GM23338 (cell line): Measurements from ENCODE around the gene RBM44. TPM values are rescaled to one million over a fixed set of nuclear protein-coding genes. Genes with fewer than 3 reads are reported as not detected.

ENCODE experiments used
- ATAC-seq: fragments of 200-7000 bp; cut with Tn5 transposase; 3 replicates; pipeline ENCODE4 v1.9.1; 2020
- DNase-seq: peaks from one replicate; pipeline ENCODE4 v3.0.0-alpha.2; 2015; ENCODE audit warnings: low spot score
- H2AFZ ChIP-seq: fragments of 200-600 bp; sonication (generic); 2 replicates; pipeline ENCODE4 v1.8.0; 2016; ENCODE audit warnings: antibody characterized with exemption, mild to moderate bottlenecking, moderate library complexity
- H3F3A ChIP-seq: fragments of 200-600 bp; sonication (generic); replicated peaks from 2 replicates; pipeline ENCODE4 v1.8.0; 2017; ENCODE audit warnings: antibody characterized with exemption, mixed run types, low read depth
- H3K27ac ChIP-seq: fragments of 200-600 bp; sonication (generic); 2 replicates; pipeline ENCODE4 v1.6.1; 2016; ENCODE audit warnings: low read depth
- H3K27me3 ChIP-seq: fragments of 200-600 bp; sonication (generic); 2 replicates; pipeline ENCODE4 v1.8.0; 2016; ENCODE audit warnings: mild to moderate bottlenecking, mixed run types, moderate library complexity; ENCODE audit not compliant: insufficient read depth
- H3K36me3 ChIP-seq: fragments of 200-600 bp; sonication (generic); 2 replicates; pipeline ENCODE4 v1.8.0; 2016; ENCODE audit warnings: mild to moderate bottlenecking; ENCODE audit not compliant: insufficient read depth
- H3K4me1 ChIP-seq: fragments of 200-600 bp; sonication (generic); 2 replicates; pipeline ENCODE4 v1.8.0; 2016; ENCODE audit warnings: mild to moderate bottlenecking, moderate library complexity; ENCODE audit not compliant: insufficient read depth
- H3K4me2 ChIP-seq: fragments of 200-600 bp; sonication (generic); 2 replicates; pipeline ENCODE4 v1.7.1; 2017; ENCODE audit warnings: mixed run types
- H3K4me3 ChIP-seq: fragments of 200-600 bp; sonication (generic); 2 replicates; pipeline ENCODE4 v1.6.1; 2016; ENCODE audit warnings: mixed run types
- H3K79me2 ChIP-seq: fragments of 200-600 bp; sonication (generic); replicated peaks from 2 replicates; pipeline ENCODE4 v1.8.0; 2017; ENCODE audit warnings: mild to moderate bottlenecking; ENCODE audit not compliant: insufficient read depth
- H3K9me2 ChIP-seq: fragments of 200-600 bp; sonication (generic); 2 replicates; pipeline ENCODE4 v1.8.0; 2017; ENCODE audit not compliant: insufficient read depth
- H4K20me1 ChIP-seq: fragments of 200-600 bp; sonication (generic); replicated peaks from 2 replicates; pipeline ENCODE4 v1.8.0; 2017; ENCODE audit warnings: mild to moderate bottlenecking; ENCODE audit not compliant: insufficient read depth
- H3K27ac Mint-ChIP-seq: 2 replicates; pipeline ENCODE4 v1.8.0; 2020; ENCODE audit warnings: inconsistent platforms, mild to moderate bottlenecking, moderate library complexity, mixed read lengths
- H3K27me3 Mint-ChIP-seq: 3 replicates; pipeline ENCODE4 v1.8.0; 2022; ENCODE audit warnings: low read depth, mild to moderate bottlenecking, moderate library complexity, mixed read lengths, inconsistent platforms; ENCODE audit not compliant: insufficient read depth, poor library complexity
- H3K36me3 Mint-ChIP-seq: 3 replicates; pipeline ENCODE4 v1.8.0; 2021; ENCODE audit warnings: low read depth, mild to moderate bottlenecking, inconsistent platforms, moderate library complexity, mixed read lengths
- H3K4me1 Mint-ChIP-seq: 3 replicates; pipeline ENCODE4 v1.8.0; 2020; ENCODE audit warnings: mild to moderate bottlenecking, inconsistent platforms, mixed read lengths
- H3K4me3 Mint-ChIP-seq: 3 replicates; pipeline ENCODE4 v1.8.0; 2021; ENCODE audit warnings: moderate library complexity, mild to moderate bottlenecking, inconsistent platforms, mixed read lengths
- H3K9me3 Mint-ChIP-seq: 3 replicates; pipeline ENCODE4 v1.8.0; 2020; ENCODE audit warnings: moderate library complexity, mild to moderate bottlenecking, inconsistent platforms, mixed read lengths
- CREB1 ChIP-seq: fragments of 250-450 bp; sonication (Bioruptor Pico); IDR thresholded peaks from 2 replicates; pipeline ENCODE4 v1.5.0; 2020; ENCODE audit warnings: low read depth, mild to moderate bottlenecking, moderate library complexity
- CTCF ChIP-seq, 2 experiments: fragments of 200-600 bp in 1 of 2; sonication (generic) in 1 of 2; conservative IDR thresholded peaks; 2 replicates each; pipeline versions ENCODE4 v1.5.1 to v1.6.1; 2016 to 2017; ENCODE audit warnings: antibody characterized with exemption in 2 of 2, low read depth in 2 of 2, mild to moderate bottlenecking in 2 of 2, moderate library complexity in 1 of 2
- EZH2 ChIP-seq: fragments of 200-600 bp; sonication (generic); IDR thresholded peaks from one replicate; pipeline ENCODE4 v1.8.0; 2017; ENCODE audit warnings: antibody characterized with exemption, mild to moderate bottlenecking, low read depth; ENCODE audit not compliant: unreplicated experiment
- EZH2phosphoT487 ChIP-seq: fragments of 200-600 bp; sonication (generic); IDR thresholded peaks from one replicate; pipeline ENCODE4 v1.8.1; 2018; ENCODE audit warnings: antibody characterized with exemption; ENCODE audit not compliant: unreplicated experiment
- JUNB ChIP-seq: IDR thresholded peaks from one replicate; pipeline ENCODE4 v1.6.1; 2016; ENCODE audit warnings: antibody characterized with exemption; ENCODE audit not compliant: unreplicated experiment
- NANOG ChIP-seq: IDR thresholded peaks from 2 replicates; pipeline ENCODE4 v1.6.1; 2016; ENCODE audit warnings: antibody characterized with exemption, borderline replicate concordance
- POLR2AphosphoS5 ChIP-seq: IDR thresholded peaks from 2 replicates; pipeline ENCODE4 v1.6.1; 2016; ENCODE audit warnings: antibody characterized with exemption, low read depth
- STAT1 ChIP-seq: IDR thresholded peaks from one replicate; pipeline ENCODE4 v1.6.1; 2016; ENCODE audit warnings: antibody characterized with exemption; ENCODE audit not compliant: unreplicated experiment
- ZNF114 ChIP-seq: fragments of 250-450 bp; sonication (Bioruptor Pico); IDR thresholded peaks from 2 replicates; pipeline ENCODE4 v1.5.0; 2020; ENCODE audit warnings: mild to moderate bottlenecking, moderate library complexity
- ZNF462 ChIP-seq: fragments of 250-450 bp; sonication (Bioruptor Pico); IDR thresholded peaks from 2 replicates; pipeline ENCODE4 v1.5.0; 2020; ENCODE audit warnings: mild to moderate bottlenecking, moderate library complexity
- polyA plus RNA-seq: library from polyadenylated mRNA; unstranded; fragments of >200 nt; fragmentation: Nextera tagmentation; extraction: Ambion mirVana; gene quantifications from 2 replicates; pipeline ENCODE4 v1.2.1, GENCODE V29; 2016
- total RNA-seq: library from RNA; depleted of rRNA; stranded (reverse); fragments of >200 nt; shearing (Covaris generic); gene quantifications from 2 replicates; pipeline ENCODE4 v1.2.3, GENCODE V29; 2014
- TF ChIP-seq, protein P1 (sequence below): IDR thresholded peaks from 2 replicates; pipeline ENCODE4 v1.6.1; 2016; ENCODE audit warnings: antibody characterized with exemption

RBM44 gene
- total and polyA plus RNA-seq, 2 experiments from 2014 or later, result 0.29 to 0.87 TPM

DNA sequence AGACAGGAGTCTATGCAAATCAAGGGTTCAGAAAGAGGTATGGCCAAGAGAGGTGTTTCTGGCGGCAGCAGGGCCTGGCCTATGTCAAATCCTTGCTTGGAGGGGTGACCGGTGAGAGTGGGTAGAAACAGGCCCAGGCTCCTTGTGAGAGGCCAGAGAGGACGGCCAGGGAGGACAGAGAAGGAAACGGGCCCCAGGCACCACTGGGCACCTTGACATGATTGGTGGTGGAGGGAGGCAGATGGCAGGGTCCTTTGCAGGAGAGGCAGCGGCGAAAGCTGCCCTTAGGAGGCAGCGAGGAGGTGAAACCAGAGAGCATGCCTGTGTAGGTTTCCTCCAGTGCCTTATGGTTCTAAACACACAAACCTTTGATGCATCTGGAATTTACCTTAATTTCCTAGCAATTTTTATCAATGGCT, 67.1 kb downstream of the RBM44 start:
- ATAC-seq (peak; percentile 75), DNase-seq (no peak)
- H3F3A ChIP-seq, result peaks cover 2% of the 10 kb centered on the region; the same call in 1 of the 2 replicates
- no peak overlapping the region for H3K27ac ChIP-seq
- H3K36me3 ChIP-seq, result no peaks in the 10 kb centered on the region
- no peaks in the 10 kb centered on the region for H3K9me3 Mint-ChIP-seq
- H3K27ac Mint-ChIP-seq, result no peak overlapping the region
- no peaks in the 10 kb centered on the region for H3K4me1 ChIP-seq
- H3K4me1 Mint-ChIP-seq, result peaks cover 17% of the 10 kb centered on the region; the same call in 2 of the 3 replicates
- H3K27me3 Mint-ChIP-seq, result peaks cover 15% of the 10 kb centered on the region
- no peak overlapping the region for H3K4me3 ChIP-seq
- no peaks in the 10 kb centered on the region for H4K20me1 ChIP-seq
- H3K79me2 ChIP-seq, result no peaks in the 10 kb centered on the region
- H3K4me3 Mint-ChIP-seq, result no peak overlapping the region
- H3K27me3 ChIP-seq, result peaks cover 9% of the 10 kb centered on the region
- no peaks in the 10 kb centered on the region for H3K9me2 ChIP-seq
- no peaks in the 10 kb centered on the region; the same call in 2 of the 3 replicates for H3K36me3 Mint-ChIP-seq
- H3K4me2 ChIP-seq, result no peak overlapping the region
- peak overlapping the region; percentile 83 for H2AFZ ChIP-seq
- TF ChIP-seq, protein P1, sequence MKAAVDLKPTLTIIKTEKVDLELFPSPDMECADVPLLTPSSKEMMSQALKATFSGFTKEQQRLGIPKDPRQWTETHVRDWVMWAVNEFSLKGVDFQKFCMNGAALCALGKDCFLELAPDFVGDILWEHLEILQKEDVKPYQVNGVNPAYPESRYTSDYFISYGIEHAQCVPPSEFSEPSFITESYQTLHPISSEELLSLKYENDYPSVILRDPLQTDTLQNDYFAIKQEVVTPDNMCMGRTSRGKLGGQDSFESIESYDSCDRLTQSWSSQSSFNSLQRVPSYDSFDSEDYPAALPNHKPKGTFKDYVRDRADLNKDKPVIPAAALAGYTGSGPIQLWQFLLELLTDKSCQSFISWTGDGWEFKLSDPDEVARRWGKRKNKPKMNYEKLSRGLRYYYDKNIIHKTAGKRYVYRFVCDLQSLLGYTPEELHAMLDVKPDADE, result no peak
- peak; percentile 19 to 36; a peak in 3 of 4 replicates for TF ChIP-seq CTCF (conservative IDR thresholded peaks at IDR 0.05; ENCODE audit: low read depth in 2 of 2)
- no peak for TF ChIP-seq CREB1
- TF ChIP-seq STAT1, result no peak
- TF ChIP-seq EZH2phosphoT487, result no peak

DNA sequence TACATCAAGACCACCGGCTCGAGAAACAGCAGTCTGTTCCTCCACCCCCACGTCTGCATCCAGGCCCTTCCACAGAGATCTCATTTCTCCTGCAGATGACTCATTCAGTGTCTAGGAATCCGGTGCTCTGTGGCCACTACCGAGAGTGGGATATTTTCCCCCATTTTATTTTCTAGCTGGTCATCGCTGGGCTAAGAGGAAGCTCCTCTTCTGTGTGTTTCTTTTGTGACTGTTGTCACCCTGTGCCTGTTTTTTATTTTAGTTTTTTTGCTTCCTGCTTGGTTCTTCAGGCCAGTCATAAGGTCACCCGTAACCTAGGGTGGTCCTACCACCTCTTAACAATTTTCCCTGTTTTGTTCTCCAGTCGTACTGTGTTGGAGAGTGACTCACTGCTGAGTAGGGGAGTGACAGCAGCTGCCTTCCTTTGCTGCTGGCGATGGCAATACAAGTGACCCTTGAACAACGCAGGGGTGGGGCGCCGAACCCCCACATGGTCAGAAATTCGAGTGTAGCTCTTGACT, 67.6 kb downstream of the RBM44 start:
- H3K4me3 ChIP-seq, result no peak overlapping the region
- H3K36me3 ChIP-seq, result no peaks in the 10 kb centered on the region
- no peaks in the 10 kb centered on the region for H3K9me3 Mint-ChIP-seq
- no peak overlapping the region for H3K27ac ChIP-seq
- H3K27me3 Mint-ChIP-seq, result peaks cover 10% of the 10 kb centered on the region
- no peaks in the 10 kb centered on the region for H3K4me1 ChIP-seq
- H3K79me2 ChIP-seq, result no peaks in the 10 kb centered on the region
- ATAC-seq (no peak), DNase-seq (no peak)
- no peak overlapping the region for H3K27ac Mint-ChIP-seq
- H4K20me1 ChIP-seq, result no peaks in the 10 kb centered on the region
- H3K36me3 Mint-ChIP-seq, result no peaks in the 10 kb centered on the region; the same call in 2 of the 3 replicates
- no peak overlapping the region for H3K4me2 ChIP-seq
- H3K4me1 Mint-ChIP-seq, result peaks cover 17% of the 10 kb centered on the region; the same call in 2 of the 3 replicates
- H3K9me2 ChIP-seq, result no peaks in the 10 kb centered on the region
- H3F3A ChIP-seq, result no peaks in the 10 kb centered on the region
- H2AFZ ChIP-seq, result no peak overlapping the region
- H3K4me3 Mint-ChIP-seq, result no peak overlapping the region; the same call in 2 of the 3 replicates
- H3K27me3 ChIP-seq, result peaks cover 4% of the 10 kb centered on the region
- TF ChIP-seq STAT1 (no peak), ZNF114 (CRISPR knock-in tag) (no peak), EZH2 (no peak), EZH2phosphoT487 (no peak), POLR2AphosphoS5 (no peak), NANOG (no peak), JUNB (no peak), ZNF462 (no peak)
